T-cell (primary cell): ENCODE results near the gene SELENOP. TPM values are rescaled to one million over a fixed set of nuclear protein-coding genes. Genes with fewer than 3 reads are reported as not detected.

ENCODE experiments used
- ATAC-seq, 4 experiments: fragments of 200-7000 bp in 3 of 4; fragments of 150-1000 bp in 1 of 4; cut with Tn5 transposase; replicated peaks in 1 of 4; 1 replicate in 3 of 4; 2 replicates in 1 of 4; pipeline ENCODE4 v1.10.0; 2021; ENCODE audit warnings: moderate library complexity in 3 of 4, mild to moderate bottlenecking in 2 of 4, moderate number of reproducible peaks in 1 of 4
- CTCF ChIA-PET, 2 donors: fragments of 300-600 bp; sonication (Branson Sonifier 250); formaldehyde crosslinking; loops; one replicate each; lab custom pipeline; 2022; ENCODE audit warnings: antibody characterized with exemption in 2 of 2; lab: Charles Lee
- POLR2A ChIA-PET, 2 donors: fragments of 300-600 bp; sonication (Branson Sonifier 250); formaldehyde crosslinking; loops; one replicate each; lab custom pipeline; 2022; ENCODE audit warnings: antibody characterized with exemption in 2 of 2; lab: Charles Lee
- DNase-seq, 35 experiments: peaks; one replicate each; pipeline versions ENCODE4 v3.0.0 to v3.0.0-alpha.2; 2013 to 2023
- H3K27ac ChIP-seq: one replicate; pipeline ENCODE4 v1.5.1; 2013; ENCODE audit warnings: low read length
- H3K27me3 ChIP-seq, 2 experiments: replicated peaks in 1 of 2; 1 replicate in 1 of 2; 2 replicates in 1 of 2; pipeline versions ENCODE4 v1.6.1 to v1.7.0; 2013; ENCODE audit warnings: low read length in 1 of 2, mixed read lengths in 1 of 2; ENCODE audit not compliant: control insufficient read depth in 2 of 2, insufficient read depth in 2 of 2; ENCODE audit errors: extremely low read depth in 1 of 2
- H3K36me3 ChIP-seq, 2 donors: 1 replicate in 1 of 2; 2 replicates in 1 of 2; pipeline versions ENCODE4 v1.6.1 to v1.7.0; 2013; ENCODE audit warnings: low read length in 1 of 2; ENCODE audit not compliant: control insufficient read depth in 2 of 2, insufficient read depth in 1 of 2; ENCODE audit errors: extremely low read depth in 1 of 2
- H3K4me1 ChIP-seq, 2 experiments: 1 replicate in 1 of 2; 2 replicates in 1 of 2; pipeline versions ENCODE4 v1.6.1 to v1.7.0; 2013; ENCODE audit warnings: low read length in 2 of 2, mixed read lengths in 1 of 2; ENCODE audit not compliant: insufficient read depth in 2 of 2, control insufficient read depth in 1 of 2; ENCODE audit errors: extremely low read depth in 1 of 2
- H3K4me3 ChIP-seq, 2 donors: 1 replicate in 1 of 2; 2 replicates in 1 of 2; pipeline versions ENCODE4 v1.5.1 to v1.7.0; 2013; ENCODE audit warnings: mild to moderate bottlenecking in 2 of 2, low read length in 1 of 2, moderate library complexity in 1 of 2; ENCODE audit not compliant: control insufficient read depth in 1 of 2; ENCODE audit errors: extremely low read depth in 1 of 2
- H3K9me3 ChIP-seq: 2 replicates; pipeline ENCODE4 v1.7.0; 2013
- H3K27ac Mint-ChIP-seq, 2 donors: one replicate each; pipeline ENCODE4 v1.8.0; 2020 to 2021; ENCODE audit warnings: mild to moderate bottlenecking in 2 of 2, mixed read lengths in 2 of 2
- H3K27me3 Mint-ChIP-seq, 2 donors: one replicate each; pipeline ENCODE4 v1.8.0; 2021 to 2022; ENCODE audit warnings: mixed read lengths in 2 of 2
- H3K36me3 Mint-ChIP-seq: one replicate; pipeline ENCODE4 v1.8.0; 2021; ENCODE audit warnings: mixed read lengths
- H3K4me1 Mint-ChIP-seq, 3 donors: one replicate each; pipeline ENCODE4 v1.8.0; 2020 to 2022; ENCODE audit warnings: mixed read lengths in 3 of 3, mild to moderate bottlenecking in 1 of 3
- H3K4me3 Mint-ChIP-seq, 3 donors: one replicate each; pipeline ENCODE4 v1.8.0; 2020 to 2022; ENCODE audit warnings: mild to moderate bottlenecking in 3 of 3, mixed read lengths in 3 of 3, moderate library complexity in 3 of 3
- H3K9me3 Mint-ChIP-seq, 3 donors: one replicate each; pipeline ENCODE4 v1.8.0; 2020 to 2022; ENCODE audit warnings: mixed read lengths in 3 of 3
- WGBS: methylation state at CpG from one replicate; pipeline ENCODE4 v1.1.5; 2013; ENCODE audit warnings: missing lambda C conversion rate; ENCODE audit not compliant: insufficient coverage; 5-methylcytosine and 5-hydroxymethylcytosine counted together
- total RNA-seq, 35 experiments: library from RNA in 6 of 35; stranded (reverse) in 6 of 35; fragments of 120-200 nt in 1 of 35; gene quantifications; one replicate each; pipeline versions ENCODE4 v1.2.1 to v1.2.4 and lab custom pipeline; 2013 to 2026

The SELENOP gene
- total RNA-seq, 5 donors from 2014 or later (not counting 1 experiment from before 2014, with no cell fraction given): 0.68 to 3.1 (median 2.6) TPM

- no peaks in the 10 kb centered on the region for H3K36me3 ChIP-seq
Measured at GRCh38 chr5:42800748-42801330, 10.9 kb downstream of the SELENOP start.

GRCh38 chr5:42799668-42800114 is 12.0 kb downstream of the SELENOP start:
- ATAC-seq: no peak
- H3K4me1 Mint-ChIP-seq: no peaks in the 10 kb centered on the region
- 100% methylated on average over 1 of the region's 9 CpGs for WGBS
- peaks cover 0 to 4% (median under 1%) of the 10 kb centered on the region in 3 donors for H3K9me3 Mint-ChIP-seq
- CTCF ChIA-PET: no interaction called here
- no peaks in the 10 kb centered on the region for H3K9me3 ChIP-seq
- no peaks in the 10 kb centered on the region for H3K27me3 ChIP-seq
- no peaks in the 10 kb centered on the region for H3K27me3 Mint-ChIP-seq
- DNase-seq: no peak
- no peak overlapping the region for H3K4me3 ChIP-seq
- H3K36me3 ChIP-seq: no peaks in the 10 kb centered on the region
- H3K27ac ChIP-seq: no peak overlapping the region
- H3K36me3 Mint-ChIP-seq: peaks cover 23% of the 10 kb centered on the region
- H3K4me3 Mint-ChIP-seq: no peak overlapping the region
- no peak overlapping the region for H3K27ac Mint-ChIP-seq
- POLR2A ChIA-PET: no interaction called here
- H3K4me1 ChIP-seq: no peaks in the 10 kb centered on the region

More at GRCh38 chr5:42800748-42801330, 10.9 kb downstream of the SELENOP start:
- Histone ChIP-seq H3K4me3 (no peak overlapping the region), H3K9me3 (no peaks in the 10 kb centered on the region), H3K4me1 (no peaks in the 10 kb centered on the region), H3K27ac (no peak overlapping the region), H3K27me3 (no peaks in the 10 kb centered on the region)
- no peak for DNase-seq
- ChIA-PET POLR2A (interaction anchor here in 1 of 2 donors (0.7 kb wide), 1 partner anchor 92 kb away, joined by 3 read pairs; no protein-coding TSS in a partner anchor), CTCF (no interaction called here)
- Mint-ChIP-seq H3K9me3 (peaks cover 0 to 2% (median 0%) of the 10 kb centered on the region in 3 donors), H3K4me1 (no peaks in the 10 kb centered on the region), H3K27me3 (no peaks in the 10 kb centered on the region), H3K4me3 (no peak overlapping the region), H3K36me3 (peaks cover 24% of the 10 kb centered on the region), H3K27ac (no peak overlapping the region)
- ATAC-seq: no peak
- WGBS: 86% methylated on average over 5 of the region's 8 CpGs

GRCh38 chr5:42799241-42799608 is 12.5 kb downstream of the SELENOP start:
- POLR2A ChIA-PET: no interaction called here
- Mint-ChIP-seq H3K9me3 (peaks cover 0 to 8% (median 5%) of the 10 kb centered on the region in 3 donors), H3K4me1 (no peaks in the 10 kb centered on the region), H3K27ac (no peak overlapping the region), H3K27me3 (no peaks in the 10 kb centered on the region), H3K4me3 (no peak overlapping the region), H3K36me3 (peaks cover 24% of the 10 kb centered on the region)
- Histone ChIP-seq H3K36me3 (no peaks in the 10 kb centered on the region), H3K27me3 (no peaks in the 10 kb centered on the region), H3K27ac (no peak overlapping the region), H3K4me1 (no peaks in the 10 kb centered on the region), H3K4me3 (no peak overlapping the region), H3K9me3 (no peaks in the 10 kb centered on the region)
- CTCF ChIA-PET: no interaction called here
- DNase-seq (no peak), ATAC-seq (no peak)

GRCh38 chr5:42798284-42799240 is 13.1 kb downstream of the SELENOP start:
- Histone ChIP-seq H3K9me3 (no peaks in the 10 kb centered on the region), H3K4me1 (no peaks in the 10 kb centered on the region), H3K27ac (no peak overlapping the region), H3K36me3 (no peaks in the 10 kb centered on the region), H3K27me3 (no peaks in the 10 kb centered on the region), H3K4me3 (no peak overlapping the region)
- Mint-ChIP-seq H3K4me3 (no peak overlapping the region), H3K36me3 (peaks cover 31% of the 10 kb centered on the region), H3K27ac (no peak overlapping the region), H3K9me3 (peaks cover 4 to 8% (median 5%) of the 10 kb centered on the region in 3 donors), H3K27me3 (no peaks in the 10 kb centered on the region), H3K4me1 (no peaks in the 10 kb centered on the region)
- ATAC-seq: no peak
- ChIA-PET CTCF (no interaction called here), POLR2A (no interaction called here)
- no peak for DNase-seq
- WGBS: no CpG with 5 or more reads among the region's 6 CpGs

- no peak for ATAC-seq
- Histone ChIP-seq H3K27ac (no peak overlapping the region), H3K27me3 (no peaks in the 10 kb centered on the region), H3K4me1 (no peaks in the 10 kb centered on the region), H3K9me3 (peaks cover 4% of the 10 kb centered on the region), H3K36me3 (no peaks in the 10 kb centered on the region), H3K4me3 (no peak overlapping the region)
- no peak overlapping the region for H3K27ac Mint-ChIP-seq
- H3K4me1 Mint-ChIP-seq: no peaks in the 10 kb centered on the region
- H3K27me3 Mint-ChIP-seq: no peaks in the 10 kb centered on the region
- ChIA-PET POLR2A (no interaction called here), CTCF (no interaction called here)
- no peak for DNase-seq
- no peak overlapping the region for H3K4me3 Mint-ChIP-seq
- peaks cover 51% of the 10 kb centered on the region for H3K36me3 Mint-ChIP-seq
- H3K9me3 Mint-ChIP-seq: peaks cover 18 to 23% (median 22%) of the 10 kb centered on the region in 3 donors
Measured at GRCh38 chr5:42791151-42791550, 20.5 kb downstream of the SELENOP start.

GRCh38 chr5:42787845-42788244 is 23.8 kb downstream of the SELENOP start:
- Mint-ChIP-seq H3K9me3 (peaks cover 14 to 34% (median 29%) of the 10 kb centered on the region in 3 donors), H3K4me1 (no peaks in the 10 kb centered on the region), H3K4me3 (no peak overlapping the region), H3K36me3 (peaks cover 58% of the 10 kb centered on the region), H3K27ac (no peak overlapping the region), H3K27me3 (no peaks in the 10 kb centered on the region)
- H3K27me3 ChIP-seq: no peaks in the 10 kb centered on the region
- no peak overlapping the region for H3K27ac ChIP-seq
- H3K4me3 ChIP-seq: no peak overlapping the region
- no peaks in the 10 kb centered on the region for H3K36me3 ChIP-seq
- DNase-seq: no peak
- 100% methylated on average over 1 of the region's 1 CpG for WGBS
- H3K9me3 ChIP-seq: peaks cover 4% of the 10 kb centered on the region
- H3K4me1 ChIP-seq: no peaks in the 10 kb centered on the region
- ChIA-PET CTCF (no interaction called here), POLR2A (no interaction called here)
- ATAC-seq: no peak
